ENCODE data around the gene DIP2B. TPM values are rescaled to one million over a fixed set of nuclear protein-coding genes. Genes with fewer than 3 reads are reported as not detected.

The DIP2B gene
- total and polyA plus RNA-seq, 2 of the 13 experiments (the other 11 are each of a cell fraction or from before 2014, with no cell fraction given), result 32.1 to 35.8 TPM

- no peak for TF ChIP-seq RORA (CRISPR knock-in tag; IDR thresholded peaks at IDR 0.05)
- TF ChIP-seq FOXK1 (CRISPR knock-in tag; IDR thresholded peaks at IDR 0.05; ENCODE audit: borderline replicate concordance, low read depth), result no peak
Measured at GRCh38 chr12:50558970-50559369, 54.2 kb downstream of the DIP2B start (continued).

GRCh38 chr12:50562520-50563433 lies 58.0 kb downstream of the DIP2B start:
- DNase-seq (ENCODE audit: low spot score) (no peak), ATAC-seq (no peak), FAIRE-seq (no peak)
- CTCF ChIA-PET (ENCODE audit: low intra/inter-chr PET ratio, low total read pairs), result no interaction called here
- H3K27me3 ChIP-seq (ENCODE audit: control insufficient read depth in 1 of 2, insufficient read depth in 2 of 2, low read length in 2 of 2), result no peaks in the 10 kb centered on the region
- intact Hi-C loops (cut with micrococcal nuclease; ENCODE audit: unreplicated experiment) (loop anchor here (10.0 kb wide), 1 partner anchor 52 kb away; no protein-coding TSS in a partner anchor), in situ Hi-C loops (cut with HindIII; ENCODE audit: extremely low pct_ligation_motif_present, low pct_unique_long_range_greater_than_20kb) (no loop called here)
- H3K79me2 ChIP-seq (ENCODE audit: insufficient read depth, low read length), result peaks cover 89% of the 10 kb centered on the region
- no peak overlapping the region for H2AFZ ChIP-seq (ENCODE audit: low read length)
- no peak overlapping the region for H3K4me2 ChIP-seq (ENCODE audit: low read depth, low read length)
- TF ChIP-seq PAX8 (CRISPR knock-in tag; IDR thresholded peaks at IDR 0.05; ENCODE audit: borderline replicate concordance) (no peak), ZBTB20 (CRISPR knock-in tag; IDR thresholded peaks at IDR 0.05; ENCODE audit: borderline replicate concordance, low read depth) (no peak), PBX2 (CRISPR knock-in tag; IDR thresholded peaks at IDR 0.05) (no peak), SMAD1 (CRISPR knock-in tag; IDR thresholded peaks at IDR 0.05; ENCODE audit: borderline replicate concordance, low read depth) (no peak), FOXO4 (CRISPR knock-in tag; conservative IDR thresholded peaks at IDR 0.05) (no peak), ZNF430 (CRISPR knock-in tag; IDR thresholded peaks at IDR 0.05) (no peak), ZNF124 (CRISPR knock-in tag; IDR thresholded peaks at IDR 0.05) (no peak), ZNF367 (CRISPR knock-in tag; IDR thresholded peaks at IDR 0.05; ENCODE audit: borderline replicate concordance) (no peak), TEAD3 (CRISPR knock-in tag; optimal IDR thresholded peaks at IDR 0.05; ENCODE audit: borderline replicate concordance) (no peak), EHMT2 (IDR thresholded peaks at IDR 0.05; ENCODE audit: borderline replicate concordance, low read depth, low read length) (no peak), HOMEZ (CRISPR knock-in tag; IDR thresholded peaks at IDR 0.05; ENCODE audit: low read depth) (no peak), ZNF335 (CRISPR knock-in tag; IDR thresholded peaks at IDR 0.05) (no peak), HMGXB4 (CRISPR knock-in tag; IDR thresholded peaks at IDR 0.05; ENCODE audit: borderline replicate concordance in 1 of 2, low read depth in 1 of 2) (no peak), PHF20 (CRISPR knock-in tag; IDR thresholded peaks at IDR 0.05) (no peak)
- H3K36me3 ChIP-seq (replicated peaks in 1 of 2; ENCODE audit: control insufficient read depth in 1 of 2, insufficient read depth in 2 of 2, low read length in 2 of 2), result peaks cover 4 to 5% of the 10 kb centered on the region in 2 experiments; a peak in 2 of 5 replicates
- POLR2A ChIA-PET, result interaction anchor here (1.7 kb wide), 1 partner anchor 14 kb away, joined by 5 read pairs; no protein-coding TSS in a partner anchor
- peaks cover 61% of the 10 kb centered on the region for H3K4me1 ChIP-seq (ENCODE audit: insufficient read depth, low read length)
- no peak overlapping the region for H3K27ac ChIP-seq (ENCODE audit: extremely low read length, insufficient read depth, low read length)
- 92% methylated on average over 7 of the region's 7 CpGs for WGBS (ENCODE audit: low lambda C conversion rate)
- H3K9ac ChIP-seq (ENCODE audit: insufficient read depth, low read depth, low read length), result no peak overlapping the region
- no TSS peak for BruUV-seq (replicated peaks)
- H3K4me3 ChIP-seq (replicated peaks in 1 of 3; ENCODE audit: insufficient read depth in 1 of 3, low read depth in 2 of 3, low read length in 3 of 3), result no peak overlapping the region
- H3K9me3 ChIP-seq (ENCODE audit: low read length), result no peaks in the 10 kb centered on the region
- peaks cover 2% of the 10 kb centered on the region; the same call in 1 of the 2 replicates for H4K20me1 ChIP-seq (ENCODE audit: insufficient read depth, low read length)
